Lower lobe of right lung (tissue), 2 donors: ENCODE data around the gene MFSD1. TPM values are rescaled to one million over a fixed set of nuclear protein-coding genes. Genes with fewer than 3 reads are reported as not detected.
A peak's percentile ranks its signal among the peaks of the same experiment; 100 is the strongest.

Experiments used
- ATAC-seq, 2 donors: fragments of 200-7000 bp; cut with Tn5 transposase; one replicate each; pipeline ENCODE4 v1.9.1; 2020 to 2022; ENCODE audit warnings: mild to moderate bottlenecking in 2 of 2, moderate library complexity in 2 of 2
- DNase-seq: peaks from one replicate; pipeline ENCODE4 v3.0.0-alpha.2; 2020
- H3K27ac ChIP-seq: fragments of 200-600 bp; one replicate; pipeline ENCODE4 v1.8.0; 2022
- H3K27me3 ChIP-seq: fragments of 200-600 bp; one replicate; pipeline ENCODE4 v1.8.0; 2022; ENCODE audit warnings: low read depth
- H3K36me3 ChIP-seq: fragments of 200-600 bp; one replicate; pipeline ENCODE4 v1.8.0; 2022; ENCODE audit warnings: mild to moderate bottlenecking
- H3K4me1 ChIP-seq: fragments of 200-600 bp; one replicate; pipeline ENCODE4 v1.8.0; 2022
- H3K4me3 ChIP-seq: fragments of 200-600 bp; one replicate; pipeline ENCODE4 v1.8.0; 2022; ENCODE audit warnings: mild to moderate bottlenecking
- H3K9me3 ChIP-seq: fragments of 200-600 bp; one replicate; pipeline ENCODE4 v1.8.0; 2022
- CTCF ChIP-seq: fragments of 200-600 bp; IDR thresholded peaks from one replicate; pipeline ENCODE4 v1.8.0; 2022; ENCODE audit warnings: antibody characterized with exemption, mild to moderate bottlenecking
- intact Hi-C: fragments of 100-400 bp; cut with DNase I; formaldehyde crosslinking; loops from one replicate; pipeline ENCODE4 v1.11.0; 2022
- total RNA-seq: library from RNA; stranded (reverse); fragmentation: NEBNext Ultra II Directional; extraction: Animal tissue kit (Norgen Biotek cat#: 25700); gene quantifications from one replicate; pipeline ENCODE4 v1.2.1, GENCODE V29; 2021
- donor health status: DM: no; HTN: yes; CAD: no; lungs with severe emphysema.

The MFSD1 gene
- total RNA-seq, 1 donor from 2014 or later, result 102 TPM

DNA sequence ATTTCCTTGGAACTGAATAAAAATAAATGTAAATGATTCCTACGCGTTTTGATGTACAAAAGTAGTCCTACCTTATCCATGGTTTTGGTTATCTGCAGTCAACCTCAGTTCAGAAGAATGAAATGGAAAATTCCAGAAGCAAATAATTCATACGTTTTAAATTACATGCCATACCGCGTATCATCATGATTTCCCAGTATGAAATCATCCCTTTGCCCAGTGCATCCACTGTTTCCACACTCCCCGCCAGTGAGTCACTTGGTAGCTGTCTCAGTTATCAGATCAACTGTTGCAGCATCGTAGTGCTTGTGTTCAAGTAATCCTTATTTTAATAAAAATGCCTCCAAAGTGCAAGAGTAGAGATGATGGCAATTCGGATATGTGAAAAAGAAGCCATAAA is 9.1 kb upstream of the MFSD1 start:
- Histone ChIP-seq H3K27me3 (no peaks in the 10 kb centered on the region), H3K36me3 (no peaks in the 10 kb centered on the region), H3K4me1 (peaks cover 4% of the 10 kb centered on the region), H3K27ac (no peak overlapping the region), H3K9me3 (peaks cover 4% of the 10 kb centered on the region), H3K4me3 (no peak overlapping the region)
- ATAC-seq, result no peak
- TF ChIP-seq CTCF, result no peak
- DNase-seq, result no peak
- intact Hi-C loops, result loop anchor here (5.0 to 10.0 kb wide), 2 partner anchors 65 to 138 kb away; no protein-coding TSS in a partner anchor

DNA sequence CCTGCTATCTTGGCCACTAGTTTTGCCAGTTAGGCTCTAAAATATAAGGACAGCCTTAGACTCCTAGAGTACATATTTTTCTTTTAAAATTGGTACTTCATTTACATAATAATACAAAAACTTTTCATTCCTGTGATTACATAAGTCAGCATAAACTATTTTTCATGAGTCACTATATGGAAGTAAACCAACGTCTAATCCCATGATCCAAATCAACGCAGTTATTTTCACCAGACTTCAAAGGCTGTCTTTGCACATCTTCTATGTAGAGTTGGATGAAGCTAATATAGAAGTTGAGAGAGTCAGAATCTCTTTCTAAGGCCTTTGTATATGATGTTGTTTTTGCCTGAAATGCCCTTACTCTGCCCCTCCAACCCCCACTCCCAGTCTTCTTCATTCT is 7.6 kb upstream of the MFSD1 start:
- no peak for TF ChIP-seq CTCF
- Histone ChIP-seq H3K36me3 (no peaks in the 10 kb centered on the region), H3K4me1 (peaks cover 4% of the 10 kb centered on the region), H3K9me3 (peaks cover 4% of the 10 kb centered on the region), H3K4me3 (no peak overlapping the region), H3K27ac (no peak overlapping the region), H3K27me3 (no peaks in the 10 kb centered on the region)
- intact Hi-C loops, result loop anchor here (5.0 to 10.0 kb wide), 2 partner anchors 67 to 139 kb away; no protein-coding TSS in a partner anchor
- DNase-seq (no peak), ATAC-seq (no peak)

DNA sequence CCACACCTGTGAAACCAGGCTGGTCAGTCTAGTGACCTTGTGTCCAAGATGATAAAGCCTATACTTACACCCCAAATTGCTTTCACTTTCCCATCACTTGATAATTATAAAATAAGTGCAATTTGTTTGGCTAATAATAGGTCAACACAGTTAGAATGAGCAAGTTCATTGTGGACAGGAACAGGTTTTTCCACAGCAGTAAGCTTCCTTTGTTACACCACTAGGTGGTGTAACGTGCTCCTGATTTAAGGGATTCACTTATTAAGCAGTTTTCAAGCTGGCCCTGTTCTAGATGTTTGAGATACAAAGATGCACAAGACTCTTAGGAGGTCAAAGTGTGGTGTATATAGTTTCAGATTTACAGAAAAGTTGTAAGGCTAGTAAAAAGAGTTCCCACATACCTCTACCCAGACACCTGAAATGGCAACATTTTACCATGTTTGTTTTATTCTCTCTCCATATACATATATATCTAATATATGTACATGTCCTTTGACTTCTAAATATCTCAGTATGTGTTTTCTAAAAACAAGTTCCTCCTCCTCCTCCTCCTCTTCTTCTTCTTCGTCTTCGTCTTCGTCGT is 6.8 kb upstream of the MFSD1 start:
- Histone ChIP-seq H3K36me3 (no peaks in the 10 kb centered on the region), H3K27me3 (no peaks in the 10 kb centered on the region), H3K4me3 (no peak overlapping the region), H3K9me3 (peaks cover 4% of the 10 kb centered on the region), H3K4me1 (peaks cover 4% of the 10 kb centered on the region), H3K27ac (no peak overlapping the region)
- intact Hi-C loops, result loop anchor here (5.0 to 10.0 kb wide), 2 partner anchors 68 to 140 kb away; no protein-coding TSS in a partner anchor
- ATAC-seq, result peak; percentile 68 to 70
- peak; percentile 64 for TF ChIP-seq CTCF
- no peak for DNase-seq

DNA sequence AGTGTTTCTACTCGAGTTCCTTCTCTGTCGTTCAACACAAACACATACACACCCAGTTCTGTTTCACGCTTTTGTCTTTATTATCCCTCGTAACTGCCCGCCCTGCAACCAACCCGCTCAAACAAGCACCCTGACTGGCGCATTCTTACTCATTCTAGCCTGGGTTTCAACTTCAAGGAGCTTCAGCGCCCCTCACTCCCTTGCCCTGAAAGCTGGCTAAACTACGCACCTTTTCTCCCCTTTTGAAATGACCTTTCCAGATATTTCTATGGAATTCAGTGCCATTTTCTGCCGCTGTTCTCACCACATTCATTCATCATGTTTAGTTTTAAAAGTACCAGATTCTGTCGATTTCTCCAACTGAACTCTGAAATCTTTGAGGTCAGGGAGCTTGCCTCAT is 653 bp upstream of the MFSD1 start:
- no peak for TF ChIP-seq CTCF
- H3K36me3 ChIP-seq, result peaks cover 15% of the 10 kb centered on the region
- H3K4me1 ChIP-seq, result peaks cover 22% of the 10 kb centered on the region
- peak overlapping the region; percentile 82 for H3K4me3 ChIP-seq
- no peaks in the 10 kb centered on the region for H3K27me3 ChIP-seq
- no peaks in the 10 kb centered on the region for H3K9me3 ChIP-seq
- intact Hi-C loops, result no loop called here
- H3K27ac ChIP-seq, result peak overlapping the region; percentile 88
- DNase-seq, result no peak
- peak; percentile 4 to 33 for ATAC-seq

DNA sequence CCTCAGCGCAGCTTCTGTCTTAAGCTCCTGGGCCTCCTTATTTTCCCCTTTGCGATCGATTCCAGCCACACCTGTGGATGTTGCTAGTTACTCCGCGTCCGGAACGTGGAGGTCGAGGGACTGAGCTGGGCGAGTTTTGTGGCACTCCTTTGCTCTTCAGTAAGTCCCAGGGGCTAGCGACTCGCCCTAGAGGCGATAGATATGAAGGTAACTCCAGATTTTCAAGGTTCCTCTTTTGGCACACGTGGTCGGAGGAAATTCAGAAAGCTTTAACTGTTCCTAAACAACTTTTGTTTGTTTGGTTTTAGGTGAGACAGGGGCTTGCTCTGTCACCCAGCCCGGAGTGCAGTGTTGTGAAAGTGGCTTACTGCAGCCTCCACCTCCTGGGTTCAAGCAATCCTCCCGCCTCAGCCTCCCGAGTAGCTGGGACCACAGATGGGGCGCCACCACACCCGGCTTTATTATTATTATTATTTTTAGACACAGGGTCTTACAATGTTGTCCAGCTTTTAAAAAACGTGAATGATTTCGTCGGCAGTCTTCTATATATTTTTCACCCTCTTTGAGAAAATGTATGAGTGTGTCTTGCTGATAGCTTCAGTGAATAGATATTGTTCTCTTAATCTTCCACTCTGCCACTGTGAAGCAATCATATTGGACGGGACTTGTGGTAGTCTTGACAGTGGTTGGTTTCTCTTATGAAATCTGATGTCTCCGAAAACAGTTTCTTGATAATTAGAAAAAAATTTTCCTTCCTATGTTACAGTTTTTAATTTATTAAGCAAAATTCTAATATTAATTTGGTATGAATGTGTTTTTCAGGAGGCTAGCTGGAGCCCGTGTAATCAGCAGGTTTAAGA is 785 bp downstream of the MFSD1 start:
- DNase-seq (peak; percentile 56), ATAC-seq (peak; percentile 55 to 61)
- intact Hi-C loops, result no loop called here
- H3K27me3 ChIP-seq, result no peaks in the 10 kb centered on the region
- peak overlapping the region; percentile 88 for H3K27ac ChIP-seq
- peaks cover 22% of the 10 kb centered on the region for H3K4me1 ChIP-seq
- no peak for TF ChIP-seq CTCF
- peak overlapping the region; percentile 82 for H3K4me3 ChIP-seq
- H3K9me3 ChIP-seq, result no peaks in the 10 kb centered on the region
- peaks cover 27% of the 10 kb centered on the region for H3K36me3 ChIP-seq
